H9 (cell line): ENCODE results near the gene HK2. TPM values are rescaled to one million over a fixed set of nuclear protein-coding genes. Genes with fewer than 3 reads are reported as not detected.

ENCODE experiments used
- DNase-seq: peaks from one replicate; pipeline ENCODE4 v3.0.0-alpha.2; 2017
- H2AFZ ChIP-seq: one replicate; pipeline ENCODE4 v1.6.1; 2013; ENCODE audit warnings: mild to moderate bottlenecking, low read length, control low read depth, moderate library complexity
- H2AK5ac ChIP-seq: 2 replicates; pipeline ENCODE4 v1.6.1; 2013; ENCODE audit warnings: low read length, control low read depth, mixed read lengths; ENCODE audit not compliant: insufficient read length
- H2BK120ac ChIP-seq: one replicate; pipeline ENCODE4 v1.6.1; 2013; ENCODE audit warnings: low read depth, mild to moderate bottlenecking, low read length, control low read depth, inconsistent platforms; ENCODE audit not compliant: poor library complexity, severe bottlenecking
- H2BK12ac ChIP-seq: 2 replicates; pipeline ENCODE4 v1.6.1; 2013; ENCODE audit warnings: low read length, control low read depth, mixed read lengths, low read depth; ENCODE audit not compliant: insufficient read length
- H2BK15ac ChIP-seq: 2 replicates; pipeline ENCODE4 v1.6.1; 2013; ENCODE audit warnings: low read depth, low read length, control low read depth
- H2BK20ac ChIP-seq: one replicate; pipeline ENCODE4 v1.6.1; 2013; ENCODE audit warnings: low read depth, mild to moderate bottlenecking, low read length, control low read depth, inconsistent platforms; ENCODE audit not compliant: poor library complexity, severe bottlenecking
- H2BK5ac ChIP-seq: 2 replicates; pipeline ENCODE4 v1.6.1; 2013; ENCODE audit warnings: low read length, control low read depth, mixed read lengths; ENCODE audit not compliant: insufficient read length
- H3K14ac ChIP-seq: 2 replicates; pipeline ENCODE4 v1.6.1; 2013; ENCODE audit warnings: low read length, control low read depth; ENCODE audit not compliant: insufficient read depth
- H3K18ac ChIP-seq: 2 replicates; pipeline ENCODE4 v1.6.1; 2013; ENCODE audit warnings: low read depth, mild to moderate bottlenecking, mixed read lengths, low read length, control low read depth; ENCODE audit not compliant: insufficient read length
- H3K23ac ChIP-seq: 2 replicates; pipeline ENCODE4 v1.6.1; 2013; ENCODE audit warnings: low read length, control low read depth, mixed read lengths, low read depth; ENCODE audit not compliant: insufficient read length
- H3K23me2 ChIP-seq: 2 replicates; pipeline ENCODE4 v1.6.1; 2013; ENCODE audit warnings: low read depth, mild to moderate bottlenecking, mixed read lengths, low read length, control low read depth; ENCODE audit not compliant: insufficient read length, poor library complexity, severe bottlenecking
- H3K27ac ChIP-seq: 2 replicates; pipeline ENCODE4 v1.5.1; 2013; ENCODE audit warnings: low read length, control low read depth, mixed read lengths, low read depth; ENCODE audit not compliant: insufficient read length
- H3K27me3 ChIP-seq: 2 replicates; pipeline ENCODE4 v1.6.1; 2013; ENCODE audit warnings: low read length, control low read depth, inconsistent platforms; ENCODE audit not compliant: insufficient read depth
- H3K4ac ChIP-seq: 2 replicates; pipeline ENCODE4 v1.6.1; 2013; ENCODE audit warnings: low read depth, mild to moderate bottlenecking, control low read depth, inconsistent platforms, low read length, moderate library complexity
- H3K4me1 ChIP-seq: 2 replicates; pipeline ENCODE4 v1.6.1; 2013; ENCODE audit warnings: low read length, control low read depth, inconsistent platforms; ENCODE audit not compliant: insufficient read depth
- H3K4me2 ChIP-seq: 2 replicates; pipeline ENCODE4 v1.6.1; 2013; ENCODE audit warnings: low read length, control low read depth, mixed read lengths; ENCODE audit not compliant: insufficient read length, insufficient read depth
- H3K56ac ChIP-seq: 2 replicates; pipeline ENCODE4 v1.6.1; 2013; ENCODE audit warnings: low read depth, mild to moderate bottlenecking, mixed read lengths, low read length, control low read depth; ENCODE audit not compliant: insufficient read length
- H3K79me1 ChIP-seq: 2 replicates; pipeline ENCODE4 v1.6.1; 2013; ENCODE audit warnings: low read depth, mild to moderate bottlenecking, moderate library complexity, low read length, control low read depth, inconsistent platforms; ENCODE audit not compliant: insufficient read depth, poor library complexity, severe bottlenecking
- H3K79me2 ChIP-seq: 2 replicates; pipeline ENCODE4 v1.6.1; 2013; ENCODE audit warnings: low read length, control low read depth, inconsistent platforms; ENCODE audit not compliant: insufficient read depth
- H3K9ac ChIP-seq: 2 replicates; pipeline ENCODE4 v1.6.1; 2013; ENCODE audit warnings: low read length, control low read depth, mixed read lengths; ENCODE audit not compliant: insufficient read length; ENCODE audit errors: extremely low read depth
- H3K9me3 ChIP-seq: one replicate; pipeline ENCODE4 v1.6.1; 2013; ENCODE audit warnings: low read depth, low read length, inconsistent platforms; ENCODE audit not compliant: control insufficient read depth
- H3T11ph ChIP-seq: one replicate; pipeline ENCODE4 v1.6.1; 2013; ENCODE audit warnings: mild to moderate bottlenecking, low read length, control low read depth, inconsistent platforms
- H4K20me1 ChIP-seq: one replicate; pipeline ENCODE4 v1.6.1; 2013; ENCODE audit not compliant: control insufficient read depth, insufficient read length, insufficient read depth
- H4K5ac ChIP-seq: 2 replicates; pipeline ENCODE4 v1.6.1; 2013; ENCODE audit warnings: low read depth, mild to moderate bottlenecking, mixed read lengths, low read length, control low read depth; ENCODE audit not compliant: insufficient read length
- H4K8ac ChIP-seq: replicated peaks from 2 replicates; pipeline ENCODE4 v1.6.1; 2013; ENCODE audit warnings: low read length, control low read depth, mixed read lengths, low read depth; ENCODE audit not compliant: insufficient read length
- H4K91ac ChIP-seq: 2 replicates; pipeline ENCODE4 v1.6.1; 2013; ENCODE audit warnings: low read depth, mild to moderate bottlenecking, moderate library complexity, mixed read lengths, low read length, control low read depth; ENCODE audit not compliant: insufficient read length
- H3K27ac Mint-ChIP-seq, 3 experiments: 2 replicates in 2 of 3; 3 replicates in 1 of 3; pipeline ENCODE4 v1.8.0; 2020 to 2021; ENCODE audit warnings: mixed read lengths in 3 of 3, mild to moderate bottlenecking in 1 of 3, moderate library complexity in 1 of 3
- H3K27me3 Mint-ChIP-seq: 2 replicates; pipeline ENCODE4 v1.8.0; 2021; ENCODE audit warnings: low read depth, mild to moderate bottlenecking, moderate library complexity, mixed read lengths
- H3K36me3 Mint-ChIP-seq, 3 experiments: 2 replicates in 2 of 3; 3 replicates in 1 of 3; pipeline ENCODE4 v1.8.0; 2020 to 2021; ENCODE audit warnings: low read depth in 3 of 3, mixed read lengths in 3 of 3; ENCODE audit not compliant: insufficient read depth in 1 of 3
- H3K4me1 Mint-ChIP-seq, 2 experiments: 2 replicates each; pipeline ENCODE4 v1.8.0; 2020; ENCODE audit warnings: mixed read lengths in 2 of 2
- H3K4me3 Mint-ChIP-seq, 2 experiments: 2 replicates in 1 of 2; 3 replicates in 1 of 2; pipeline ENCODE4 v1.8.0; 2020 to 2021; ENCODE audit warnings: mild to moderate bottlenecking in 2 of 2, mixed read lengths in 2 of 2, moderate library complexity in 1 of 2
- H3K9me3 Mint-ChIP-seq, 2 experiments: 2 replicates in 1 of 2; 3 replicates in 1 of 2; pipeline ENCODE4 v1.8.0; 2020; ENCODE audit warnings: mild to moderate bottlenecking in 2 of 2, mixed read lengths in 2 of 2, moderate library complexity in 1 of 2
- CTCF ChIP-seq: fragments of 200-600 bp; sonication (generic); conservative IDR thresholded peaks from 3 replicates; pipeline ENCODE4 v1.8.0; 2021; ENCODE audit warnings: antibody characterized with exemption, mild to moderate bottlenecking
- WGBS: extraction: QIAGEN DNeasy Blood & Tissue Kit; methylation state at CpG from one replicate; pipeline ENCODE4 v1.1.7; 2013; ENCODE audit warnings: missing lambda C conversion rate, low lambda C conversion rate, mixed read lengths; ENCODE audit not compliant: insufficient read length; ENCODE audit errors: extremely low coverage; 5-methylcytosine and 5-hydroxymethylcytosine counted together
- total RNA-seq: library from RNA; stranded (reverse); gene quantifications from 2 replicates; pipeline ENCODE4 v1.2.1, GENCODE V29; 2021

HK2 gene
- total RNA-seq, 1 experiment from 2014 or later = 54.3 TPM

GRCh38 chr2:74861531-74861930 lies 27.6 kb downstream of the HK2 start:
- Histone ChIP-seq H3K79me1 (peaks cover 4% of the 10 kb centered on the region), H3K79me2 (peaks cover 6% of the 10 kb centered on the region; the same call in 1 of the 2 replicates), H3K23me2 (no peaks in the 10 kb centered on the region), H3K56ac (no peak overlapping the region), H2BK12ac (no peak overlapping the region), H3K23ac (no peak overlapping the region), H3K4me1 (peaks cover 7% of the 10 kb centered on the region; the same call in 1 of the 2 replicates), H3K4me2 (no peak overlapping the region), H2AFZ (no peak overlapping the region), H3K9me3 (no peaks in the 10 kb centered on the region), H3T11ph (no peak overlapping the region), H3K14ac (no peak overlapping the region), H3K27me3 (no peaks in the 10 kb centered on the region), H2BK120ac (no peak overlapping the region), H3K9ac (no peak overlapping the region), H4K20me1 (no peaks in the 10 kb centered on the region), H4K5ac (no peak overlapping the region), H3K27ac (no peak overlapping the region), H2BK5ac (no peak overlapping the region), H2BK20ac (no peak overlapping the region), H4K8ac (no peak overlapping the region), H2BK15ac (no peak overlapping the region), H3K4ac (no peak overlapping the region), H4K91ac (no peak overlapping the region), H2AK5ac (no peak overlapping the region), H3K18ac (no peak overlapping the region)
- Mint-ChIP-seq H3K27me3 (no peaks in the 10 kb centered on the region), H3K4me3 (no peak overlapping the region), H3K9me3 (no peaks in the 10 kb centered on the region), H3K4me1 (peaks cover 41 to 42% of the 10 kb centered on the region in 2 experiments), H3K36me3 (peaks cover 14 to 36% (median 23%) of the 10 kb centered on the region in 3 experiments), H3K27ac (0 out of 7 replicates have a peak overlapping the region, but pooled peaks of 1 of the 3 experiments have one; percentile 12)
- no peak for DNase-seq
- TF ChIP-seq CTCF = no peak
- no CpG with 5 or more reads among the region's 5 CpGs for WGBS
